Measurements from ENCODE around the gene CELF1. TPM values are rescaled to one million over a fixed set of nuclear protein-coding genes. Genes with fewer than 3 reads are reported as not detected.

CELF1 gene
- total and polyA plus RNA-seq, 2 donors (not counting 1 experiment from before 2014, with no cell fraction given) = 81.1 to 100 TPM

DNA sequence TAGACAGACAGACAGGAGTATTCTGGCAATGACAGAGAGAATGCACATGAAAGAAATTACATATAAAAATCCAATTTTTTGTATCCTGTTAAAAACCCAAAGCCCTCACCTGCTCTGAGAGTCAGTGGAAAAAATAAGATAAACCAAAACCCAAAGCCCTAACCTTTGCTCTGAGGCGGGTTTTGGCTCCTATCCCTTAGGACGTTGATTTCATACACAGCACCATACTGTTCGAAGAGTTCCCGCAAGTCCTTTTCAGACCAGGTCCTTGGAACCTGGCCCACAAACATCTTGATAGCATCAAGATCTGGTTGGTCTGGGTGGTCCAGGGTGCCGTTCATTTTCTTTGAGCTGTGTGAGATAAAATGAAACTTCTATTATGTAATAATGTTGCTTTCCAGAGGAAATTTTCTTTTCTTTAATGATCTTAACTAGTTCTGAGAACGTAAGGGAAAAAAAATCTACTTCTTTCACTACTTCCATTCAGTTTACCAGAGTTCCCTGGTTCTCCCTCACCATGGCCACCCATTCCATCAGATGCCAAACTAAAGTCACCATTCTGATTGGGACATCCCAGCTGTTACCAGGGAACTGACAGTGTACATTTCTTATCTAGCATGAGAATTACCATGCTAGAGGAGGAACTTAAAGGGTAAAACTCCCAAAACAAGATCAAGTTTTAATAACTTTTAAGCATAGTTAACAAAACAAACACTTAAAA is 64.1 kb downstream of the CELF1 start:
- Histone ChIP-seq H3K4me1 (ENCODE audit: control insufficient read depth, extremely low read depth, insufficient read depth, low read length) (peaks cover 2% of the 10 kb centered on the region), H3K9ac (ENCODE audit: insufficient read depth, low read length) (no peak overlapping the region), H3K36me3 (ENCODE audit: control insufficient read depth, insufficient read depth, low read length) (peaks cover 7% of the 10 kb centered on the region), H3K9me3 (ENCODE audit: control insufficient read depth, insufficient read depth, low read depth, low read length) (no peaks in the 10 kb centered on the region), H2AFZ (ENCODE audit: low read length) (no peak overlapping the region), H3K27me3 (ENCODE audit: control insufficient read depth, insufficient read depth, low read length) (no peaks in the 10 kb centered on the region), H4K20me1 (ENCODE audit: control insufficient read depth, extremely low read depth, insufficient read depth, low read length) (no peaks in the 10 kb centered on the region), H3K27ac (ENCODE audit: insufficient read depth, low read length) (no peak overlapping the region), H3K4me3 (replicated peaks in 1 of 4; ENCODE audit: control extremely low read depth in 1 of 4, insufficient read depth in 1 of 4, low read depth in 3 of 4, low read length in 4 of 4) (no peak overlapping the region), H3K4me2 (ENCODE audit: extremely low read depth, insufficient read depth, low read length) (no peak overlapping the region), H3K79me2 (ENCODE audit: control insufficient read depth, insufficient read depth, low read length) (peaks cover 31% of the 10 kb centered on the region)
- no peak for DNase-seq (ENCODE audit: low read depth in 2 of 2)
- TF ChIP-seq, protein P1, sequence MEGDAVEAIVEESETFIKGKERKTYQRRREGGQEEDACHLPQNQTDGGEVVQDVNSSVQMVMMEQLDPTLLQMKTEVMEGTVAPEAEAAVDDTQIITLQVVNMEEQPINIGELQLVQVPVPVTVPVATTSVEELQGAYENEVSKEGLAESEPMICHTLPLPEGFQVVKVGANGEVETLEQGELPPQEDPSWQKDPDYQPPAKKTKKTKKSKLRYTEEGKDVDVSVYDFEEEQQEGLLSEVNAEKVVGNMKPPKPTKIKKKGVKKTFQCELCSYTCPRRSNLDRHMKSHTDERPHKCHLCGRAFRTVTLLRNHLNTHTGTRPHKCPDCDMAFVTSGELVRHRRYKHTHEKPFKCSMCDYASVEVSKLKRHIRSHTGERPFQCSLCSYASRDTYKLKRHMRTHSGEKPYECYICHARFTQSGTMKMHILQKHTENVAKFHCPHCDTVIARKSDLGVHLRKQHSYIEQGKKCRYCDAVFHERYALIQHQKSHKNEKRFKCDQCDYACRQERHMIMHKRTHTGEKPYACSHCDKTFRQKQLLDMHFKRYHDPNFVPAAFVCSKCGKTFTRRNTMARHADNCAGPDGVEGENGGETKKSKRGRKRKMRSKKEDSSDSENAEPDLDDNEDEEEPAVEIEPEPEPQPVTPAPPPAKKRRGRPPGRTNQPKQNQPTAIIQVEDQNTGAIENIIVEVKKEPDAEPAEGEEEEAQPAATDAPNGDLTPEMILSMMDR (conservative IDR thresholded peaks at IDR 0.05 in 1 of 2, IDR thresholded peaks at IDR 0.05 in 1 of 2; ENCODE audit: low read depth in 1 of 2, low read length in 2 of 2) = no peak
- no peak for TF ChIP-seq EZH2 (IDR thresholded peaks at IDR 0.05; ENCODE audit: low read length, missing control alignments)

DNA sequence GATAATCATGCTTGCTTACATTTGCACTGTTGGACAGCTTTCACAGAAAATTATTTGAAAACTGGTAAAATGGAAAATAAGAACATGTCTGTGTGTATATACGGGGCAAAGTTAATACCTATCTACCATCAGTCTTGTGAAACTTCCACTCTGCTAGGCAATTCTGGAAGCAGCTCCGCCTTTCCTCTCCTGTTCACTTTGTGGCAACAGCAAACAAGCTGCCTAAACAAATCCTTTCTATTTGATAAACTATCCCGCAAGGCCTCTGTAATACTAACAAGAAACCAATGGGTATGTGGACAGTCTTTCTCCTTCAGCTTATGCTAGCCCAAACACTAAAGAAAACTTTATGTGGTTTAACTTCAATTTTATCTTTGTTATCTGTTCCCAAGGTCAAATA is 64.8 kb downstream of the CELF1 start:
- no peak for DNase-seq (ENCODE audit: low read depth in 2 of 2)
- H3K27me3 ChIP-seq (ENCODE audit: control insufficient read depth, insufficient read depth, low read length) = no peaks in the 10 kb centered on the region
- no peaks in the 10 kb centered on the region for H4K20me1 ChIP-seq (ENCODE audit: control insufficient read depth, extremely low read depth, insufficient read depth, low read length)
- no peak overlapping the region for H3K4me3 ChIP-seq (replicated peaks in 1 of 4; ENCODE audit: control extremely low read depth in 1 of 4, insufficient read depth in 1 of 4, low read depth in 3 of 4, low read length in 4 of 4)
- H3K79me2 ChIP-seq (ENCODE audit: control insufficient read depth, insufficient read depth, low read length) = peaks cover 26% of the 10 kb centered on the region
- no peak overlapping the region for H3K9ac ChIP-seq (ENCODE audit: insufficient read depth, low read length)
- H3K4me2 ChIP-seq (ENCODE audit: extremely low read depth, insufficient read depth, low read length) = no peak overlapping the region
- H3K27ac ChIP-seq (ENCODE audit: insufficient read depth, low read length) = no peak overlapping the region
- H3K36me3 ChIP-seq (ENCODE audit: control insufficient read depth, insufficient read depth, low read length) = peaks cover 10% of the 10 kb centered on the region
- H3K4me1 ChIP-seq (ENCODE audit: control insufficient read depth, extremely low read depth, insufficient read depth, low read length) = peaks cover 2% of the 10 kb centered on the region
- no peaks in the 10 kb centered on the region for H3K9me3 ChIP-seq (ENCODE audit: control insufficient read depth, insufficient read depth, low read depth, low read length)
- TF ChIP-seq, protein P1 (conservative IDR thresholded peaks at IDR 0.05 in 1 of 2, IDR thresholded peaks at IDR 0.05 in 1 of 2; ENCODE audit: low read depth in 1 of 2, low read length in 2 of 2) = no peak
- TF ChIP-seq EZH2 (IDR thresholded peaks at IDR 0.05; ENCODE audit: low read length, missing control alignments) = no peak
- H2AFZ ChIP-seq (ENCODE audit: low read length) = no peak overlapping the region

DNA sequence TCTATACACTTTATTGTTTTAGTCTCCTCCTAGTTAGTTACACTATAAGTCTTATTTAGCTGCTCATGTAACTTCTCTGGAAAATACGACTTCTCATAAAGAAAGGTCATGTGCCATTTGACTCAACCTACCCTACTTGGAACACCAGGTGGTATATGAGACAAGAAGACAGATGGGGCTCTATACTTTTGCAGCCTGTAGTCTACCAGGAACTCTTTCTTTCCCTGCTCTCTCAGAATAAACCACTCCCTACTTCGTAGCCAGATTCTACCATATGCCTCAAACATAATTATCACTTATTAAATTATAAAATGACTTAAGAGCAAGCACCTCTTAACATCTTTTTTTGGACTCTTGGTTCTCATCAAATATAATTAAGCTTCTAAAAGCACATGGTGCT is 65.5 kb downstream of the CELF1 start:
- Histone ChIP-seq H3K27ac (ENCODE audit: insufficient read depth, low read length) (no peak overlapping the region), H2AFZ (ENCODE audit: low read length) (no peak overlapping the region), H4K20me1 (ENCODE audit: control insufficient read depth, extremely low read depth, insufficient read depth, low read length) (no peaks in the 10 kb centered on the region), H3K4me1 (ENCODE audit: control insufficient read depth, extremely low read depth, insufficient read depth, low read length) (peaks cover 2% of the 10 kb centered on the region), H3K9me3 (ENCODE audit: control insufficient read depth, insufficient read depth, low read depth, low read length) (no peaks in the 10 kb centered on the region), H3K9ac (ENCODE audit: insufficient read depth, low read length) (no peak overlapping the region), H3K36me3 (ENCODE audit: control insufficient read depth, insufficient read depth, low read length) (peaks cover 12% of the 10 kb centered on the region), H3K4me2 (ENCODE audit: extremely low read depth, insufficient read depth, low read length) (no peak overlapping the region), H3K27me3 (ENCODE audit: control insufficient read depth, insufficient read depth, low read length) (no peaks in the 10 kb centered on the region), H3K4me3 (replicated peaks in 1 of 4; ENCODE audit: control extremely low read depth in 1 of 4, insufficient read depth in 1 of 4, low read depth in 3 of 4, low read length in 4 of 4) (no peak overlapping the region), H3K79me2 (ENCODE audit: control insufficient read depth, insufficient read depth, low read length) (peaks cover 20% of the 10 kb centered on the region)
- no peak for TF ChIP-seq EZH2 (IDR thresholded peaks at IDR 0.05; ENCODE audit: low read length, missing control alignments)
- TF ChIP-seq, protein P1 (conservative IDR thresholded peaks at IDR 0.05 in 1 of 2, IDR thresholded peaks at IDR 0.05 in 1 of 2; ENCODE audit: low read depth in 1 of 2, low read length in 2 of 2) = no peak
- no peak for DNase-seq (ENCODE audit: low read depth in 2 of 2)

Measured in fibroblast of lung (primary cell).